ENCODE measurements around the gene TAS2R31.

Gene TAS2R31

DNA sequence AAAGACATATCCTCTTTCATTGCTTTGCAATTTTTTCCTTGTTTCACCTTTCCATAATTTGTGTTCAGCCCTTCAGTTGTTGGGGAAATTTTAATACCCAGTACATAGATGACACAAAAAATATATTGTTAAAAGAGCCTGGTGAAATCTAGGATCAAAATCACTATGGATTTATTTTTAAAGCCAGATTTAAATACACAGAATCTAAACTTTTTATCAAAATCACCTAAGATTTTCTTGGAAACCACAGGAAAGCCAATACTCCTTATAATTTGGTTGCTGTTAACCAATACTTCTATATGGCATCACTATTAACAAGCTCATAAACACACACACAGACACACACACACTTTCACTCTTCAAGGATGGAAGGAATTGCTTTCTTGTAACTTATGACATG, 33.0 kb downstream of the TAS2R31 start, which contains the start of gene TAS2R20:
Gene TAS2R20 (minus strand): TSS at position 101 of the 400 bp plus-strand sequence. CDS start 429 bp downstream, outside the sequence.
- TF ChIP-seq, protein P1, sequence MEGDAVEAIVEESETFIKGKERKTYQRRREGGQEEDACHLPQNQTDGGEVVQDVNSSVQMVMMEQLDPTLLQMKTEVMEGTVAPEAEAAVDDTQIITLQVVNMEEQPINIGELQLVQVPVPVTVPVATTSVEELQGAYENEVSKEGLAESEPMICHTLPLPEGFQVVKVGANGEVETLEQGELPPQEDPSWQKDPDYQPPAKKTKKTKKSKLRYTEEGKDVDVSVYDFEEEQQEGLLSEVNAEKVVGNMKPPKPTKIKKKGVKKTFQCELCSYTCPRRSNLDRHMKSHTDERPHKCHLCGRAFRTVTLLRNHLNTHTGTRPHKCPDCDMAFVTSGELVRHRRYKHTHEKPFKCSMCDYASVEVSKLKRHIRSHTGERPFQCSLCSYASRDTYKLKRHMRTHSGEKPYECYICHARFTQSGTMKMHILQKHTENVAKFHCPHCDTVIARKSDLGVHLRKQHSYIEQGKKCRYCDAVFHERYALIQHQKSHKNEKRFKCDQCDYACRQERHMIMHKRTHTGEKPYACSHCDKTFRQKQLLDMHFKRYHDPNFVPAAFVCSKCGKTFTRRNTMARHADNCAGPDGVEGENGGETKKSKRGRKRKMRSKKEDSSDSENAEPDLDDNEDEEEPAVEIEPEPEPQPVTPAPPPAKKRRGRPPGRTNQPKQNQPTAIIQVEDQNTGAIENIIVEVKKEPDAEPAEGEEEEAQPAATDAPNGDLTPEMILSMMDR (IDR thresholded peaks at IDR 0.05; ENCODE audit: low read length, missing control alignments), result no peak
- no peak within 1 kb of the TSS for H3K4me3 ChIP-seq (replicated peaks; ENCODE audit: low read depth, low read length)
- no peak for DNase-seq (ENCODE audit: low read depth)

DNA sequence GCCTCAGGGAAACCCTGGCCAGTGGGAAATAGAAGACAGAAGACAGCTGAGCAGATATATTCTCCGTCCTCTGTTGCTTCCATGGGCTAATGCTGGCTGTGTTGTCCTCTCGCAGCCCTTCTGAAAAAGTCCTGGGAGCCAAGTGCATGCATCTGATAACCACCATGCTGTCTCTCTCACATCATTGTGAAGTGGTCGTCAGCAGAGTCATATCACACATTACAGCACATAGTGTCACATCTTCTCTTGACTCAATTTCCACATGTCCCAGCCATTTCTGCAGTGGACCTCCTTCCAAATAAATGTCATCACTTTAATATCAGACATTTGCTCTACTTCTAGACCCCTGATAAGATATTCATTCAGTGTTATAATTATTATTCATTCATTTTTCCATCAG, 36.9 kb downstream of the TAS2R31 start:
- TF ChIP-seq, protein P1 (IDR thresholded peaks at IDR 0.05; ENCODE audit: low read length, missing control alignments), result no peak
- no peak for DNase-seq (ENCODE audit: low read depth)
- H3K4me3 ChIP-seq (replicated peaks; ENCODE audit: low read depth, low read length), result no peak overlapping the region

DNA sequence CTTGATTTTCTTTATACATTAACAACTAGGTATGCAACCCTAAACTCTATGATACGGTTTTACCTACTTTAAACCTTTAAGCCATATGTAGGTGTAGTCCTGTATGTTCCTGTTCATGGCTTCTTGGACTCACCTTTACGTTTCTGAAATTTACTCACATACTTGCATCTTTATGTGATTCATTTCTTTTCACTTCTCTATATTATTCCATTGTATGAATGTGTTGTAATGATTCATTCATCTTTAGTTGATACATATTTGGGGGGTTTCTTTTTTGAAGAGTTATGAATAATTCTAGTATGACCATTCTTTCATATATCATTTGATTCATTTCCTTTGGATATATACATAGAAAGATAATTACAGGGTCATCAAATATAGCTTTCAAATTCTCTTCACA, 42.1 kb downstream of the TAS2R31 start:
- DNase-seq (ENCODE audit: low read depth), result no peak
- TF ChIP-seq, protein P1 (IDR thresholded peaks at IDR 0.05; ENCODE audit: low read length, missing control alignments), result no peak
- no peak overlapping the region for H3K4me3 ChIP-seq (replicated peaks; ENCODE audit: low read depth, low read length)

DNA sequence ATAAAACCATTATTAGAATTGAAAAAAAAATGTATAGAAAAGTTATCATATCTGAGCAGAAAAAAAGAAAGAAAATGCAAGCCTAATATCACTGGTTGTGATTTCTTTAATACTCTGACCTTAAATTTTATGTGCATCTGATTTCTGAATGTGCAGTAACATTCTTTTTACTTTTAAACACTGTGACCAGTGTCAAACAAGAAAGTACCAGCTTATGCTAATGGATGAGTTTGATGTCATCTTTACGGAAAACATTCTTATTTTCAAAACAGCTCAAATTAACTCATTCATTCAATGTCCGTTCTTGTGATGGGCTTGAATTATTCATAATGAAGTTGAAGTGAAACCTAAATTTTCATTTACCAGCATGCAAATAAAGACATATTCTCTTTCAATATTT, 44.4 kb downstream of the TAS2R31 start, which contains the start of gene TAS2R50:
Gene TAS2R50 (minus strand): TSS at position 101 of the 400 bp plus-strand sequence. CDS start 52 bp downstream, at position 49.
- no peak within 1 kb of the TSS for H3K4me3 ChIP-seq (replicated peaks; ENCODE audit: low read depth, low read length)
- no peak for DNase-seq (ENCODE audit: low read depth)
- TF ChIP-seq, protein P1 (IDR thresholded peaks at IDR 0.05; ENCODE audit: low read length, missing control alignments), result no peak

DNA sequence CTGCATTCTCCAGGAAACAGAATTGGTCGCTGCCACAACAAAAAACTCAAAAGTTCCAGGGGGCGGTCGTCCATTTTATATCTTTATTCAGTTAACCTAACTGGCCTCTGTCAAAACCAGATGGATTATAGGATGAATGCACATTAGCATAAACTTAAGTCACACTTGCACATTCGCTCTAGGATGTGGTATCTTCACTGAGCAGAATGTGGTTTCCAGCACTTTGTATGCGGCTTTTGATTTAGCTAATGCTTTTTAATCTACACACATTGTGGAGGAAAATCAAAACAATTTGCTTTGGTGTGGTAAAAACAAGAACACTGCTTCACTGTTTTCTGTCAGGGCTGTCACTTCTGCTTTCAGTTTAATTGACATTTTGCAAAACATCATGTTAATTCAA, 49.0 kb downstream of the TAS2R31 start:
- H3K4me3 ChIP-seq (replicated peaks; ENCODE audit: low read depth, low read length), result no peak overlapping the region
- no peak for DNase-seq (ENCODE audit: low read depth)
- TF ChIP-seq, protein P1 (IDR thresholded peaks at IDR 0.05; ENCODE audit: low read length, missing control alignments), result no peak
